ENCODE results near the gene PLAAT2.
"Not testable (repeated sequence)": the region's sequence is repeated elsewhere in the genome, so short reads cannot be mapped to it uniquely, and the experiment has no call there.

The PLAAT2 gene

GRCh38 chr11:63547061-63547460 is 16.1 kb downstream of the PLAAT2 start:
- DNase-seq: no peak

GRCh38 chr11:63543711-63544110 is 19.5 kb downstream of the PLAAT2 start:
- no peak for DNase-seq

GRCh38 chr11:63542506-63542905 is 20.7 kb downstream of the PLAAT2 start:
- not testable (repeated sequence) for DNase-seq

- no peak for DNase-seq
Measured at GRCh38 chr11:63537293-63538101, 25.7 kb downstream of the PLAAT2 start.

GRCh38 chr11:63536669-63537292 is 26.4 kb downstream of the PLAAT2 start, which contains the start of gene PLAAT4:
Gene PLAAT4 (plus strand): TSS chr11:63536808. CDS start chr11:63536869, 61 bp downstream.
- no peak for DNase-seq

GRCh38 chr11:63535734-63536133 is 27.4 kb downstream of the PLAAT2 start:
- no peak for DNase-seq

GRCh38 chr11:63534895-63535461 is 28.2 kb downstream of the PLAAT2 start:
- no peak for DNase-seq

GRCh38 chr11:63534076-63534475 is 29.1 kb downstream of the PLAAT2 start:
- no peak for DNase-seq

- DNase-seq: no peak
Measured at GRCh38 chr11:63532799-63533475, 30.2 kb downstream of the PLAAT2 start.

GRCh38 chr11:63532117-63532516 is 31.1 kb downstream of the PLAAT2 start:
- no peak for DNase-seq

- peak; percentile 40 for DNase-seq
Measured at GRCh38 chr11:63531074-63531792, 31.9 kb downstream of the PLAAT2 start.

- no peak for DNase-seq
Measured at GRCh38 chr11:63530021-63530420, 33.2 kb downstream of the PLAAT2 start.

GRCh38 chr11:63529373-63529772 is 33.8 kb downstream of the PLAAT2 start:
- not testable (repeated sequence) for DNase-seq

- DNase-seq: not testable (repeated sequence)
Measured at GRCh38 chr11:63528729-63529278, 34.4 kb downstream of the PLAAT2 start.

GRCh38 chr11:63528156-63528555 is 35.0 kb downstream of the PLAAT2 start:
- DNase-seq: not testable (repeated sequence)

GRCh38 chr11:63527667-63528066 is 35.5 kb downstream of the PLAAT2 start:
- DNase-seq: no peak

- no peak for DNase-seq
Measured at GRCh38 chr11:63523151-63523550, 40.0 kb downstream of the PLAAT2 start.

GRCh38 chr11:63521896-63522295 is 41.3 kb downstream of the PLAAT2 start:
- DNase-seq: no peak

- no peak for DNase-seq
Measured at GRCh38 chr11:63520606-63521170, 42.5 kb downstream of the PLAAT2 start.

GRCh38 chr11:63518548-63518947 is 44.6 kb downstream of the PLAAT2 start:
- no peak for DNase-seq

GRCh38 chr11:63517156-63517555 is 46.0 kb downstream of the PLAAT2 start:
- no peak for DNase-seq

- DNase-seq: no peak
Measured at GRCh38 chr11:63516109-63516508, 47.1 kb downstream of the PLAAT2 start.

All from GDM1 (cell line).